IMR-90 (cell line): ENCODE results near the gene MAN1A2. TPM values are rescaled to one million over a fixed set of nuclear protein-coding genes. Genes with fewer than 3 reads are reported as not detected.

Experiments used
- ATAC-seq: fragments of 200-7000 bp; cut with Tn5 transposase; 2 replicates; pipeline ENCODE4 v1.9.1; 2020; ENCODE audit warnings: low read depth, mild to moderate bottlenecking, moderate library complexity
- BruUV-seq: library from RNA; stranded (reverse); fragments of 400-500 nt; replicated peaks from 2 replicates; lab custom pipeline; 2021; lab: Mats Ljungman, UMichigan
- CTCF ChIA-PET: fragments of 300-600 bp; formaldehyde crosslinking; extraction: SDS; loops from one replicate; lab custom pipeline; 2021; ENCODE audit warnings: antibody characterized with exemption; lab: Yijun Ruan, JAX
- POLR2A ChIA-PET: fragments of 300-600 bp; sonication (Branson Sonifier 250); formaldehyde crosslinking; loops from one replicate; lab custom pipeline; 2022; ENCODE audit warnings: antibody characterized with exemption; ENCODE audit not compliant: unreplicated experiment; lab: Charles Lee
- DNase-seq: peaks from one replicate; pipeline ENCODE4 v3.0.0; 2013
- H2AFZ ChIP-seq: replicated peaks from 2 replicates; pipeline ENCODE3; 2013; ENCODE audit warnings: low read length, mild to moderate bottlenecking; ENCODE audit not compliant: poor library complexity
- H2AK5ac ChIP-seq: 2 replicates; pipeline ENCODE4 v1.6.1; 2013; ENCODE audit warnings: low read depth, low read length, inconsistent platforms
- H2AK9ac ChIP-seq: replicated peaks from 2 replicates; pipeline ENCODE3; 2013; ENCODE audit warnings: mild to moderate bottlenecking, low read depth, low read length, moderate library complexity; ENCODE audit not compliant: poor library complexity
- H2BK120ac ChIP-seq: 2 replicates; pipeline ENCODE4 v1.6.1; 2013; ENCODE audit warnings: low read depth, low read length, inconsistent platforms
- H2BK15ac ChIP-seq: 3 replicates; pipeline ENCODE4 v1.6.1; 2013; ENCODE audit warnings: low read depth, low read length, inconsistent platforms
- H2BK20ac ChIP-seq: 2 replicates; pipeline ENCODE4 v1.6.1; 2013; ENCODE audit warnings: low read depth, mild to moderate bottlenecking, inconsistent platforms, low read length, moderate library complexity
- H2BK5ac ChIP-seq: 2 replicates; pipeline ENCODE4 v1.6.1; 2013; ENCODE audit warnings: mild to moderate bottlenecking, low read depth, low read length, inconsistent platforms; ENCODE audit not compliant: poor library complexity, severe bottlenecking
- H3K14ac ChIP-seq: replicated peaks from 2 replicates; pipeline ENCODE4 v1.6.1; 2013; ENCODE audit warnings: low read depth, low read length, inconsistent platforms
- H3K18ac ChIP-seq: 2 replicates; pipeline ENCODE4 v1.6.1; 2013; ENCODE audit warnings: low read depth, low read length, control low read depth
- H3K23ac ChIP-seq: 2 replicates; pipeline ENCODE4 v1.6.1; 2013; ENCODE audit warnings: low read depth, low read length, inconsistent platforms
- H3K27ac ChIP-seq: 2 replicates; pipeline ENCODE4 v1.5.1; 2013; ENCODE audit warnings: mild to moderate bottlenecking, control low read depth, low read length; ENCODE audit not compliant: insufficient read depth
- H3K27me3 ChIP-seq: 2 replicates; pipeline ENCODE4 v1.6.1; 2013; ENCODE audit warnings: low read length; ENCODE audit not compliant: control insufficient read depth, insufficient read depth
- H3K36me3 ChIP-seq: 2 replicates; pipeline ENCODE4 v1.6.1; 2013; ENCODE audit warnings: low read length, mixed read lengths; ENCODE audit not compliant: control insufficient read depth, insufficient read depth
- H3K4ac ChIP-seq: 2 replicates; pipeline ENCODE4 v1.6.1; 2013; ENCODE audit warnings: low read depth, low read length, inconsistent platforms
- H3K4me1 ChIP-seq: 2 replicates; pipeline ENCODE4 v1.6.1; 2013; ENCODE audit warnings: low read length, mixed read lengths; ENCODE audit not compliant: control insufficient read depth, insufficient read depth
- H3K4me2 ChIP-seq: 2 replicates; pipeline ENCODE4 v1.6.1; 2013; ENCODE audit warnings: low read depth, mild to moderate bottlenecking, control low read depth, low read length, moderate library complexity
- H3K4me3 ChIP-seq: 2 replicates; pipeline ENCODE4 v1.5.1; 2013; ENCODE audit warnings: low read depth, mild to moderate bottlenecking, control low read depth, low read length, moderate library complexity; ENCODE audit not compliant: insufficient read depth
- H3K56ac ChIP-seq: 2 replicates; pipeline ENCODE4 v1.6.1; 2013; ENCODE audit warnings: low read length, inconsistent platforms; ENCODE audit not compliant: insufficient read depth; ENCODE audit errors: extremely low read depth
- H3K79me1 ChIP-seq, 2 experiments: 2 replicates each; pipeline ENCODE4 v1.6.1; 2013; ENCODE audit warnings: low read length in 2 of 2, inconsistent platforms in 1 of 2, low read depth in 1 of 2
- H3K9ac ChIP-seq: 2 replicates; pipeline ENCODE4 v1.6.1; 2013; ENCODE audit warnings: low read depth, low read length, control low read depth
- H3K9me1 ChIP-seq: 2 replicates; pipeline ENCODE4 v1.6.1; 2013; ENCODE audit warnings: low read length, inconsistent platforms; ENCODE audit not compliant: insufficient read depth
- H3K9me3 ChIP-seq: 2 replicates; pipeline ENCODE4 v1.6.1; 2013; ENCODE audit warnings: low read length; ENCODE audit not compliant: control insufficient read depth, insufficient read depth
- H4K20me1 ChIP-seq: 2 replicates; pipeline ENCODE4 v1.6.1; 2013; ENCODE audit warnings: low read length, inconsistent platforms; ENCODE audit not compliant: insufficient read depth
- H4K5ac ChIP-seq: 2 replicates; pipeline ENCODE4 v1.6.1; 2013; ENCODE audit warnings: mild to moderate bottlenecking, low read depth, low read length, control low read depth
- H4K8ac ChIP-seq, 2 experiments: 2 replicates each; pipeline ENCODE4 v1.6.1; 2013; ENCODE audit warnings: low read depth in 2 of 2, low read length in 2 of 2, control low read depth in 1 of 2, inconsistent platforms in 1 of 2
- H4K91ac ChIP-seq: 2 replicates; pipeline ENCODE4 v1.6.1; 2013; ENCODE audit warnings: low read depth, low read length, inconsistent platforms; ENCODE audit not compliant: insufficient read depth
- BHLHE40 ChIP-seq: fragments of 150-350 bp; IDR thresholded peaks from 2 replicates; pipeline ENCODE4 v1.6.1; 2016; ENCODE audit warnings: mild to moderate bottlenecking, low read depth, low read length
- CEBPB ChIP-seq: IDR thresholded peaks from 2 replicates; pipeline ENCODE4 v1.6.1; 2012; ENCODE audit warnings: low read depth, low read length, improper control_type of control experiment
- CHD1 ChIP-seq: IDR thresholded peaks from 2 replicates; pipeline ENCODE4 v1.6.1; 2012; ENCODE audit warnings: low read depth, low read length, improper control_type of control experiment
- FOS ChIP-seq: fragments of 150-350 bp; IDR thresholded peaks from 2 replicates; pipeline ENCODE4 v1.6.1; 2016; ENCODE audit warnings: low read depth, low read length
- MAFK ChIP-seq: IDR thresholded peaks from 2 replicates; pipeline ENCODE4 v1.6.1; 2012; ENCODE audit warnings: low read depth, low read length, improper control_type of control experiment
- MAZ ChIP-seq: IDR thresholded peaks from 2 replicates; pipeline ENCODE4 v1.6.1; 2012; ENCODE audit warnings: low read depth, mild to moderate bottlenecking, low read length, improper control_type of control experiment, moderate library complexity, borderline replicate concordance
- MXI1 ChIP-seq: IDR thresholded peaks from 2 replicates; pipeline ENCODE4 v1.6.1; 2012; ENCODE audit warnings: low read depth, mild to moderate bottlenecking, low read length, moderate library complexity, borderline replicate concordance
- NFE2L2 ChIP-seq: fragments of 150-350 bp; IDR thresholded peaks from 2 replicates; pipeline ENCODE4 v1.6.1; 2016; ENCODE audit warnings: low read depth, mild to moderate bottlenecking, low read length
- POLR2A ChIP-seq: IDR thresholded peaks from 2 replicates; pipeline ENCODE4 v1.6.1; 2012; ENCODE audit warnings: mild to moderate bottlenecking, low read depth, low read length
- RAD21 ChIP-seq: IDR thresholded peaks from 2 replicates; pipeline ENCODE4 v1.6.1; 2012; ENCODE audit warnings: low read length, improper control_type of control experiment
- RCOR1 ChIP-seq: IDR thresholded peaks from 2 replicates; pipeline ENCODE4 v1.6.1; 2012; ENCODE audit warnings: mild to moderate bottlenecking, low read length, improper control_type of control experiment; ENCODE audit not compliant: insufficient replicate concordance
- RFX5 ChIP-seq: IDR thresholded peaks from 2 replicates; pipeline ENCODE4 v1.8.0; 2012; ENCODE audit warnings: low read depth, mild to moderate bottlenecking, low read length, moderate library complexity
- SMC3 ChIP-seq: fragments of 150-350 bp; IDR thresholded peaks from 2 replicates; pipeline ENCODE4 v1.6.1; 2016; ENCODE audit warnings: low read depth, mild to moderate bottlenecking, antibody characterized with exemption, low read length, moderate library complexity
- WGBS, 2 experiments: methylation state at CpG; one replicate each; pipeline versions ENCODE4 v1.1.5 to v1.1.7; 2013; ENCODE audit warnings: missing lambda C conversion rate in 2 of 2; ENCODE audit not compliant: insufficient read length in 1 of 2; ENCODE audit errors: extremely low coverage in 2 of 2; 5-methylcytosine and 5-hydroxymethylcytosine counted together
- dilution Hi-C: fragments of 300-500 bp; cut with HindIII; formaldehyde crosslinking; loops from one replicate; pipeline ENCODE4 v1.14.3; 2018; ENCODE audit warnings: low sequenced_read_pairs; ENCODE audit not compliant: unreplicated experiment
- in situ Hi-C: fragments of 300-500 bp; cut with MboI; formaldehyde crosslinking; loops from 3 replicates; pipeline ENCODE4 v1.14.3; 2019; ENCODE audit warnings: low sequenced_read_pairs, inconsistent platforms, mixed read lengths
- intact Hi-C: fragments of 100-400 bp; cut with micrococcal nuclease; formaldehyde crosslinking; loops from 2 replicates; pipeline ENCODE4 v1.10.0; 2022
- polyA plus RNA-seq, 3 experiments: library from polyadenylated mRNA; depleted of rRNA; stranded (reverse); fragments of >200 nt; gene quantifications; 2 replicates each; pipeline ENCODE4 v1.2.3, GENCODE V29; 2012; ENCODE audit warnings: low replicate concordance in 1 of 3
- total RNA-seq: library from RNA; depleted of rRNA; stranded (reverse); fragments of >200 nt; gene quantifications from 2 replicates; pipeline ENCODE4 v1.2.3, GENCODE V29; 2012
- TF ChIP-seq, protein P1 (sequence below): fragments of 150-350 bp; IDR thresholded peaks from 2 replicates; pipeline ENCODE4 v1.6.1; 2017; ENCODE audit warnings: mild to moderate bottlenecking, antibody characterized with exemption, low read length, low read depth
- TF ChIP-seq, protein P2 (sequence below): conservative IDR thresholded peaks from 2 replicates; pipeline ENCODE4 v1.5.1; 2012; ENCODE audit warnings: mild to moderate bottlenecking, low read depth, low read length, improper control_type of control experiment
- TF ChIP-seq, protein P3 (sequence below): fragments of 150-350 bp; IDR thresholded peaks from 2 replicates; pipeline ENCODE4 v1.6.1; 2016; ENCODE audit warnings: low read depth, mild to moderate bottlenecking, low read length, moderate library complexity, borderline replicate concordance

MAN1A2 gene
- total and polyA plus RNA-seq, 2 of the 4 experiments (the other 2 are of a cell fraction) = 12.4 to 29.4 TPM

DNA sequence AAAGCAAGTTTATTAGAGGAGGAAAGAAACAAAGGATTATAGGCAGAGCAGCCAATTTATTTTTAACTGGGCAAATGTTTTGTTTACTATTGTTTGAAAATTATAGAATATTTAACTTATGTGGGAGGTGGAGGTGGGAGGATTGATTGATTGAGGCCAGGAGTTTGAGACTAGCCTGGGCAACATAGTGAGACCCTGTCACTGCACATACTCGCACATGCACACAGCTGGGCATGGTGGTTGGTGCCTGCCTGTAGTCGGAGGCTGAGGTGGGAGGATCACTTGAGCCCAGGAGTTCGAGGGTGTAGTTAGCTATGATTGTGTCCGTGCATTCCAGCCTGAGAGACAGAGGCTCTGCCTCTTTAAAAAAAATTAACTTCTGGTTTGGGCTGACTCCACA is 6.7 kb downstream of the MAN1A2 start:
- Histone ChIP-seq H3K9ac (no peak overlapping the region), H4K8ac (no peak overlapping the region), H2BK20ac (no peak overlapping the region), H2AK9ac (no peak overlapping the region), H4K91ac (no peak overlapping the region), H2AK5ac (peak overlapping the region; percentile 27; the same call in 1 of the 2 replicates), H3K27ac (no peak overlapping the region), H2BK120ac (no peak overlapping the region), H4K20me1 (peaks cover 36% of the 10 kb centered on the region), H3K4me2 (no peak overlapping the region), H3K36me3 (no peaks in the 10 kb centered on the region), H3K56ac (no peak overlapping the region), H3K18ac (no peak overlapping the region), H3K4ac (no peak overlapping the region), H3K4me1 (peaks cover 2% of the 10 kb centered on the region; the same call in 1 of the 2 replicates), H3K14ac (no peak overlapping the region), H2AFZ (no peak overlapping the region), H2BK15ac (no peak overlapping the region), H3K27me3 (no peaks in the 10 kb centered on the region), H3K23ac (no peak overlapping the region), H3K9me1 (peaks cover 3% of the 10 kb centered on the region; the same call in 1 of the 2 replicates), H3K79me1 (peaks cover 11 to 37% of the 10 kb centered on the region in 2 experiments; a peak in 3 of 4 replicates), H3K9me3 (no peaks in the 10 kb centered on the region), H4K5ac (no peak overlapping the region), H2BK5ac (no peak overlapping the region), H3K4me3 (no peak overlapping the region)
- CTCF ChIA-PET = interaction anchor here (0.7 kb wide), 1 partner anchor 62 kb away, joined by 4 read pairs; no protein-coding TSS in a partner anchor
- no TSS peak for BruUV-seq
- intact Hi-C loops = no loop called here
- POLR2A ChIA-PET = no interaction called here
- TF ChIP-seq, protein P1, sequence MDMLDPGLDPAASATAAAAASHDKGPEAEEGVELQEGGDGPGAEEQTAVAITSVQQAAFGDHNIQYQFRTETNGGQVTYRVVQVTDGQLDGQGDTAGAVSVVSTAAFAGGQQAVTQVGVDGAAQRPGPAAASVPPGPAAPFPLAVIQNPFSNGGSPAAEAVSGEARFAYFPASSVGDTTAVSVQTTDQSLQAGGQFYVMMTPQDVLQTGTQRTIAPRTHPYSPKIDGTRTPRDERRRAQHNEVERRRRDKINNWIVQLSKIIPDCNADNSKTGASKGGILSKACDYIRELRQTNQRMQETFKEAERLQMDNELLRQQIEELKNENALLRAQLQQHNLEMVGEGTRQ = no peak
- TF ChIP-seq RAD21 (no peak), SMC3 (no peak), CEBPB (no peak), MAFK (no peak), BHLHE40 (no peak), CHD1 (no peak), FOS (no peak), RCOR1 (no peak), RFX5 (no peak), MXI1 (no peak), NFE2L2 (no peak), POLR2A (no peak), MAZ (no peak)
- TF ChIP-seq, protein P2, sequence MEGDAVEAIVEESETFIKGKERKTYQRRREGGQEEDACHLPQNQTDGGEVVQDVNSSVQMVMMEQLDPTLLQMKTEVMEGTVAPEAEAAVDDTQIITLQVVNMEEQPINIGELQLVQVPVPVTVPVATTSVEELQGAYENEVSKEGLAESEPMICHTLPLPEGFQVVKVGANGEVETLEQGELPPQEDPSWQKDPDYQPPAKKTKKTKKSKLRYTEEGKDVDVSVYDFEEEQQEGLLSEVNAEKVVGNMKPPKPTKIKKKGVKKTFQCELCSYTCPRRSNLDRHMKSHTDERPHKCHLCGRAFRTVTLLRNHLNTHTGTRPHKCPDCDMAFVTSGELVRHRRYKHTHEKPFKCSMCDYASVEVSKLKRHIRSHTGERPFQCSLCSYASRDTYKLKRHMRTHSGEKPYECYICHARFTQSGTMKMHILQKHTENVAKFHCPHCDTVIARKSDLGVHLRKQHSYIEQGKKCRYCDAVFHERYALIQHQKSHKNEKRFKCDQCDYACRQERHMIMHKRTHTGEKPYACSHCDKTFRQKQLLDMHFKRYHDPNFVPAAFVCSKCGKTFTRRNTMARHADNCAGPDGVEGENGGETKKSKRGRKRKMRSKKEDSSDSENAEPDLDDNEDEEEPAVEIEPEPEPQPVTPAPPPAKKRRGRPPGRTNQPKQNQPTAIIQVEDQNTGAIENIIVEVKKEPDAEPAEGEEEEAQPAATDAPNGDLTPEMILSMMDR = no peak
- TF ChIP-seq, protein P3, sequence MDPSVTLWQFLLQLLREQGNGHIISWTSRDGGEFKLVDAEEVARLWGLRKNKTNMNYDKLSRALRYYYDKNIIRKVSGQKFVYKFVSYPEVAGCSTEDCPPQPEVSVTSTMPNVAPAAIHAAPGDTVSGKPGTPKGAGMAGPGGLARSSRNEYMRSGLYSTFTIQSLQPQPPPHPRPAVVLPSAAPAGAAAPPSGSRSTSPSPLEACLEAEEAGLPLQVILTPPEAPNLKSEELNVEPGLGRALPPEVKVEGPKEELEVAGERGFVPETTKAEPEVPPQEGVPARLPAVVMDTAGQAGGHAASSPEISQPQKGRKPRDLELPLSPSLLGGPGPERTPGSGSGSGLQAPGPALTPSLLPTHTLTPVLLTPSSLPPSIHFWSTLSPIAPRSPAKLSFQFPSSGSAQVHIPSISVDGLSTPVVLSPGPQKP = no peak
- no peak for DNase-seq
- dilution Hi-C loops = no loop called here
- ATAC-seq = no peak
- in situ Hi-C loops = loop anchor here (25.0 kb wide), 1 partner anchor 388 kb away; no protein-coding TSS in a partner anchor
- 100% methylated on average over 1 of the region's 4 CpGs; no CpG with 5 or more reads in 1 of the 2 experiments for WGBS, 2 experiments
